GM23338 (cell line): ENCODE measurements around the gene STING1.

Experiments used
- CREB1 ChIP-seq: fragments of 250-450 bp; sonication (Bioruptor Pico); IDR thresholded peaks from 2 replicates; pipeline ENCODE4 v1.5.0; 2020; ENCODE audit warnings: low read depth, mild to moderate bottlenecking, moderate library complexity
- EZH2 ChIP-seq: fragments of 200-600 bp; sonication (generic); IDR thresholded peaks from one replicate; pipeline ENCODE4 v1.8.0; 2017; ENCODE audit warnings: antibody characterized with exemption, mild to moderate bottlenecking, low read depth; ENCODE audit not compliant: unreplicated experiment
- EZH2phosphoT487 ChIP-seq: fragments of 200-600 bp; sonication (generic); IDR thresholded peaks from one replicate; pipeline ENCODE4 v1.8.1; 2018; ENCODE audit warnings: antibody characterized with exemption; ENCODE audit not compliant: unreplicated experiment
- POLR2AphosphoS5 ChIP-seq: IDR thresholded peaks from 2 replicates; pipeline ENCODE4 v1.6.1; 2016; ENCODE audit warnings: antibody characterized with exemption, low read depth
- STAT1 ChIP-seq: IDR thresholded peaks from one replicate; pipeline ENCODE4 v1.6.1; 2016; ENCODE audit warnings: antibody characterized with exemption; ENCODE audit not compliant: unreplicated experiment
- ZNF331 ChIP-seq: fragments of 250-450 bp; sonication (Bioruptor Pico); IDR thresholded peaks from 2 replicates; pipeline ENCODE4 v1.5.0; 2020; ENCODE audit warnings: low read depth, mild to moderate bottlenecking, moderate library complexity
- TF ChIP-seq, protein P1 (sequence below): IDR thresholded peaks from one replicate; pipeline ENCODE4 v1.6.1; 2018; ENCODE audit warnings: antibody characterized with exemption; ENCODE audit not compliant: unreplicated experiment
- TF ChIP-seq, protein P2 (sequence below), 2 experiments: fragments of 200-600 bp in 1 of 2; sonication (generic) in 1 of 2; conservative IDR thresholded peaks; 2 replicates each; pipeline versions ENCODE4 v1.5.1 to v1.6.1; 2016 to 2017; ENCODE audit warnings: antibody characterized with exemption in 2 of 2, low read depth in 2 of 2, mild to moderate bottlenecking in 2 of 2, moderate library complexity in 1 of 2
- TF ChIP-seq, protein P3 (sequence below): IDR thresholded peaks from 2 replicates; pipeline ENCODE4 v1.6.1; 2016; ENCODE audit warnings: antibody characterized with exemption

- TF ChIP-seq EZH2 (no peak), POLR2AphosphoS5 (no peak), CREB1 (CRISPR knock-in tag) (no peak), STAT1 (no peak), ZNF331 (CRISPR knock-in tag) (no peak), EZH2phosphoT487 (no peak)
- TF ChIP-seq, protein P1, sequence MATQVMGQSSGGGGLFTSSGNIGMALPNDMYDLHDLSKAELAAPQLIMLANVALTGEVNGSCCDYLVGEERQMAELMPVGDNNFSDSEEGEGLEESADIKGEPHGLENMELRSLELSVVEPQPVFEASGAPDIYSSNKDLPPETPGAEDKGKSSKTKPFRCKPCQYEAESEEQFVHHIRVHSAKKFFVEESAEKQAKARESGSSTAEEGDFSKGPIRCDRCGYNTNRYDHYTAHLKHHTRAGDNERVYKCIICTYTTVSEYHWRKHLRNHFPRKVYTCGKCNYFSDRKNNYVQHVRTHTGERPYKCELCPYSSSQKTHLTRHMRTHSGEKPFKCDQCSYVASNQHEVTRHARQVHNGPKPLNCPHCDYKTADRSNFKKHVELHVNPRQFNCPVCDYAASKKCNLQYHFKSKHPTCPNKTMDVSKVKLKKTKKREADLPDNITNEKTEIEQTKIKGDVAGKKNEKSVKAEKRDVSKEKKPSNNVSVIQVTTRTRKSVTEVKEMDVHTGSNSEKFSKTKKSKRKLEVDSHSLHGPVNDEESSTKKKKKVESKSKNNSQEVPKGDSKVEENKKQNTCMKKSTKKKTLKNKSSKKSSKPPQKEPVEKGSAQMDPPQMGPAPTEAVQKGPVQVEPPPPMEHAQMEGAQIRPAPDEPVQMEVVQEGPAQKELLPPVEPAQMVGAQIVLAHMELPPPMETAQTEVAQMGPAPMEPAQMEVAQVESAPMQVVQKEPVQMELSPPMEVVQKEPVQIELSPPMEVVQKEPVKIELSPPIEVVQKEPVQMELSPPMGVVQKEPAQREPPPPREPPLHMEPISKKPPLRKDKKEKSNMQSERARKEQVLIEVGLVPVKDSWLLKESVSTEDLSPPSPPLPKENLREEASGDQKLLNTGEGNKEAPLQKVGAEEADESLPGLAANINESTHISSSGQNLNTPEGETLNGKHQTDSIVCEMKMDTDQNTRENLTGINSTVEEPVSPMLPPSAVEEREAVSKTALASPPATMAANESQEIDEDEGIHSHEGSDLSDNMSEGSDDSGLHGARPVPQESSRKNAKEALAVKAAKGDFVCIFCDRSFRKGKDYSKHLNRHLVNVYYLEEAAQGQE: no peak
- TF ChIP-seq, protein P2, sequence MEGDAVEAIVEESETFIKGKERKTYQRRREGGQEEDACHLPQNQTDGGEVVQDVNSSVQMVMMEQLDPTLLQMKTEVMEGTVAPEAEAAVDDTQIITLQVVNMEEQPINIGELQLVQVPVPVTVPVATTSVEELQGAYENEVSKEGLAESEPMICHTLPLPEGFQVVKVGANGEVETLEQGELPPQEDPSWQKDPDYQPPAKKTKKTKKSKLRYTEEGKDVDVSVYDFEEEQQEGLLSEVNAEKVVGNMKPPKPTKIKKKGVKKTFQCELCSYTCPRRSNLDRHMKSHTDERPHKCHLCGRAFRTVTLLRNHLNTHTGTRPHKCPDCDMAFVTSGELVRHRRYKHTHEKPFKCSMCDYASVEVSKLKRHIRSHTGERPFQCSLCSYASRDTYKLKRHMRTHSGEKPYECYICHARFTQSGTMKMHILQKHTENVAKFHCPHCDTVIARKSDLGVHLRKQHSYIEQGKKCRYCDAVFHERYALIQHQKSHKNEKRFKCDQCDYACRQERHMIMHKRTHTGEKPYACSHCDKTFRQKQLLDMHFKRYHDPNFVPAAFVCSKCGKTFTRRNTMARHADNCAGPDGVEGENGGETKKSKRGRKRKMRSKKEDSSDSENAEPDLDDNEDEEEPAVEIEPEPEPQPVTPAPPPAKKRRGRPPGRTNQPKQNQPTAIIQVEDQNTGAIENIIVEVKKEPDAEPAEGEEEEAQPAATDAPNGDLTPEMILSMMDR (conservative IDR thresholded peaks at IDR 0.05; ENCODE audit: low read depth in 2 of 2): no peak
- TF ChIP-seq, protein P3, sequence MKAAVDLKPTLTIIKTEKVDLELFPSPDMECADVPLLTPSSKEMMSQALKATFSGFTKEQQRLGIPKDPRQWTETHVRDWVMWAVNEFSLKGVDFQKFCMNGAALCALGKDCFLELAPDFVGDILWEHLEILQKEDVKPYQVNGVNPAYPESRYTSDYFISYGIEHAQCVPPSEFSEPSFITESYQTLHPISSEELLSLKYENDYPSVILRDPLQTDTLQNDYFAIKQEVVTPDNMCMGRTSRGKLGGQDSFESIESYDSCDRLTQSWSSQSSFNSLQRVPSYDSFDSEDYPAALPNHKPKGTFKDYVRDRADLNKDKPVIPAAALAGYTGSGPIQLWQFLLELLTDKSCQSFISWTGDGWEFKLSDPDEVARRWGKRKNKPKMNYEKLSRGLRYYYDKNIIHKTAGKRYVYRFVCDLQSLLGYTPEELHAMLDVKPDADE: no peak
Observed at GRCh38 chr5:139524446-139524845, 41.9 kb upstream of the STING1 start.
